Naive thymus-derived CD4-positive, alpha-beta T cell (primary cell): ENCODE measurements around the gene HSPBAP1. TPM values are rescaled to one million over a fixed set of nuclear protein-coding genes. Genes with fewer than 3 reads are reported as not detected.

ENCODE experiments used
- ATAC-seq: fragments of 150-1000 bp; cut with Tn5 transposase; 2 replicates; pipeline ENCODE4 v1.10.0; 2021; ENCODE audit warnings: mild to moderate bottlenecking, moderate library complexity
- CTCF ChIA-PET: fragments of 350-600 bp; sonication (Branson Sonifier 250); formaldehyde crosslinking; loops from one replicate; lab custom pipeline; 2021; ENCODE audit warnings: antibody characterized with exemption; lab: Charles Lee
- POLR2A ChIA-PET: fragments of 350-600 bp; sonication (Branson Sonifier 250); formaldehyde crosslinking; loops from one replicate; lab custom pipeline; 2021; ENCODE audit warnings: antibody characterized with exemption, inconsistent platforms; lab: Charles Lee
- DNase-seq, 9 donors: peaks; one replicate each; pipeline versions ENCODE4 v3.0.0 to v3.0.0-alpha.2; 2020 to 2022; ENCODE audit warnings: mixed read lengths in 1 of 9
- H3K27ac ChIP-seq: one replicate; pipeline ENCODE4 v1.7.0; 2013; ENCODE audit warnings: mild to moderate bottlenecking, low read depth, low read length, moderate library complexity
- H3K27me3 ChIP-seq, 2 donors: one replicate each; pipeline ENCODE4 v1.7.0; 2013; ENCODE audit warnings: low read length in 2 of 2, mild to moderate bottlenecking in 2 of 2, moderate library complexity in 2 of 2; ENCODE audit not compliant: control insufficient read depth in 2 of 2, insufficient read depth in 2 of 2
- H3K36me3 ChIP-seq, 3 experiments: 1 replicate in 2 of 3; 2 replicates in 1 of 3; pipeline ENCODE4 v1.7.0; 2013; ENCODE audit warnings: low read length in 3 of 3, mild to moderate bottlenecking in 3 of 3, moderate library complexity in 1 of 3; ENCODE audit not compliant: insufficient read depth in 3 of 3, control insufficient read depth in 2 of 3
- H3K4me1 ChIP-seq, 2 donors: one replicate each; pipeline ENCODE4 v1.7.0; 2013; ENCODE audit warnings: low read length in 2 of 2, mild to moderate bottlenecking in 2 of 2, moderate library complexity in 1 of 2; ENCODE audit not compliant: control insufficient read depth in 2 of 2, insufficient read depth in 2 of 2
- H3K4me3 ChIP-seq: 2 replicates; pipeline ENCODE4 v1.7.0; 2013; ENCODE audit warnings: mild to moderate bottlenecking, low read length
- H3K9me3 ChIP-seq, 3 experiments: 1 replicate in 2 of 3; 2 replicates in 1 of 3; pipeline ENCODE4 v1.7.0; 2013; ENCODE audit warnings: low read length in 3 of 3; ENCODE audit not compliant: control insufficient read depth in 2 of 3
- H3K27ac Mint-ChIP-seq, 9 donors: one replicate each; pipeline ENCODE4 v1.8.0; 2020 to 2022; ENCODE audit warnings: mixed read lengths in 9 of 9, mild to moderate bottlenecking in 8 of 9, moderate library complexity in 5 of 9, inconsistent platforms in 2 of 9
- H3K27me3 Mint-ChIP-seq, 5 donors: one replicate each; pipeline ENCODE4 v1.8.0; 2021 to 2022; ENCODE audit warnings: mixed read lengths in 5 of 5, mild to moderate bottlenecking in 1 of 5
- H3K36me3 Mint-ChIP-seq, 5 donors: one replicate each; pipeline ENCODE4 v1.8.0; 2020 to 2022; ENCODE audit warnings: mixed read lengths in 5 of 5, mild to moderate bottlenecking in 3 of 5, inconsistent platforms in 1 of 5
- H3K4me1 Mint-ChIP-seq, 7 donors: one replicate each; pipeline ENCODE4 v1.8.0; 2020 to 2022; ENCODE audit warnings: mixed read lengths in 7 of 7, mild to moderate bottlenecking in 3 of 7, inconsistent platforms in 1 of 7
- H3K4me3 Mint-ChIP-seq, 10 donors: one replicate each; pipeline ENCODE4 v1.8.0; 2020 to 2022; ENCODE audit warnings: mild to moderate bottlenecking in 10 of 10, mixed read lengths in 10 of 10, moderate library complexity in 6 of 10, inconsistent platforms in 2 of 10
- H3K9me3 Mint-ChIP-seq, 11 donors: one replicate each; pipeline ENCODE4 v1.8.0; 2020 to 2022; ENCODE audit warnings: mixed read lengths in 11 of 11, mild to moderate bottlenecking in 4 of 11, inconsistent platforms in 1 of 11, moderate library complexity in 1 of 11
- intact Hi-C, 2 donors: fragments of 100-400 bp; cut with micrococcal nuclease; formaldehyde crosslinking; loops; one replicate each; pipeline ENCODE4 v1.15.1; 2023
- polyA plus RNA-seq, 2 donors: library from polyadenylated mRNA; unstranded; fragments of 300-500 nt; fragmentation: Illumina TruSeq; gene quantifications; one replicate each; pipeline ENCODE4 v1.2.3, GENCODE V29; 2021
- total RNA-seq, 6 experiments: library from RNA in 5 of 6; stranded (reverse) in 5 of 6; gene quantifications; 1 replicate in 5 of 6; 2 replicates in 1 of 6; pipeline ENCODE4 v1.2.3 and lab custom pipeline; 2021 to 2026

HSPBAP1 gene
- total and polyA plus RNA-seq, 7 experiments from 2014 or later = 7.1 to 31.5 (median 21.7) TPM

DNA sequence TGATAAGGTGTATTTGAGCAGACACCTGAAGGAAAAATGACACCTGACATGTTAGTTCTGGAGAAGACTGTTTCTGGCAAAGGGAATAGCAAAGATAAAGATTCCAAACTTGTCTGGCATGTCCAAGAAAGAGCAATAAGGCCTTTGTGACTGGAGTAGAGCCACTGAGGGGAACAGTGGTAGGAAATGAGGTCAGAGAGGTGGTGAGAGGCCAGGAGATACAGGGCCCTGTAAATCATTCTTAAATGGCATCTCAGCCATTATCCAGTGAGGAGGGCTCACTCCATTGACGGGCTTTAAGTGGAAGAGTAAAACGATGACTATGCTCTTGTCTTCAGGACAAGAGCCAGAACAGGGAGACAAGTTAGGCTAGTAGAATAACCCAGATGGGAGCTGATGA lies 5.7 kb upstream of the HSPBAP1 start:
- H3K27ac ChIP-seq = no peak overlapping the region
- no peak for ATAC-seq
- no peaks in the 10 kb centered on the region for H3K9me3 ChIP-seq
- POLR2A ChIA-PET = interaction anchor here (1.0 kb wide), 1 partner anchor 27 kb away, joined by 3 read pairs; no protein-coding TSS in a partner anchor
- H3K27me3 ChIP-seq = no peaks in the 10 kb centered on the region
- no peak for DNase-seq
- CTCF ChIA-PET = interaction anchor here (0.5 kb wide), 1 partner anchor 414 kb away, joined by 5 read pairs; no protein-coding TSS in a partner anchor
- Mint-ChIP-seq H3K36me3 (peaks cover 8 to 27% (median 20%) of the 10 kb centered on the region in 5 donors), H3K27me3 (no peaks in the 10 kb centered on the region), H3K4me1 (peaks cover 25 to 39% (median 29%) of the 10 kb centered on the region in 7 donors), H3K4me3 (no peak overlapping the region), H3K9me3 (peaks cover 0 to 2% (median 0%) of the 10 kb centered on the region in 11 donors), H3K27ac (no peak overlapping the region)
- no peaks in the 10 kb centered on the region for H3K36me3 ChIP-seq
- H3K4me1 ChIP-seq = peaks cover 12% of the 10 kb centered on the region in 2 donors
- intact Hi-C loops = loop anchor here in 1 of 2 donors (10.0 kb wide), 1 partner anchor 1135 kb away; the partner anchor contains the start of gene HCLS1
- no peak overlapping the region for H3K4me3 ChIP-seq

DNA sequence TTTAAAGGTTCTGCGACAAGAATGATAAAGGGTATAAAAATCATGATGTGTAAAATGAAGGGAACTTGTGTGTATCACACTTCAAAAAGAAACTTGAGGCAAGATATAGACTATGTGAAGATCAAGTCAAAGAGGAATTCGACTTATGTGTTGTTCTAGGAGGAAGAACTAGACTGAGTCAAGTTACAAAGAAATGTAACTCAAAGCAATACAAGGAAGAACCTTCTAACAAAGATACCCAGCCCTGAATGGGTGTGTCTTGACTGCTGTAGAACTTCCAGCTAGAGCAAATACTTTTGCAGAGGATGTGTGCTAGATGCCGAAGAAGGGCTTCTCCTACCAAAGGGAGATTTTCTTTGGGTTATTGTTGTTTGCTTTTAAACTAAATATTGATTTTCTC lies 3.7 kb upstream of the HSPBAP1 start:
- CTCF ChIA-PET = no interaction called here

DNA sequence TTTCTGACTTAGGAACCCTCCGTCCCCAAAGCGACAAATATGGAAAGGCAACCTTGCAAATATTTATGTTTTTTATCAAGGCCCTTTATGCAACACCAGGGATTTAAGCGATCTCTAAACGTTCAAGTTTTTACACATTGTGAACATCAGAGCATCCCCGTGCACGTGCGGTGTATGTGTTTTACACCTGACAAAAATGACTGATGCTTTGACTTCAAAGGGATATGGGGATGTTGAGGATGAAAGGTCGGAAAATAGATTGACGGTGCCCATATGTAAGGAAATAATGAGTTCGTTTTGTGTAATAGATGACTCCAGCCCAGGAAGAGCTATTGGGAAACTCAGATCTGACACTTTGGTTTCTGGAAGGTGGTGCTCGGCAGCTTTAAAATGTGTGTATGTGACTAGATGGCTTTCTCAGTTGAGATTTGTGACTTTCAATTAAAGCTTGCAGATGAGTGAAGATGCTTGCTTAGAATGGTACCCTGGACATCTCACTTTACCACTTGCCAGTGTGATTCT lies 2.1 kb upstream of the HSPBAP1 start:
- H3K4me1 ChIP-seq = peaks cover 22 to 26% of the 10 kb centered on the region in 2 donors
- H3K27me3 ChIP-seq = no peaks in the 10 kb centered on the region
- CTCF ChIA-PET = no interaction called here
- intact Hi-C loops = loop anchor here (1.0 to 10.0 kb wide), 3 partner anchors 41 to 1131 kb away; partner anchors contain the start of genes HCLS1 (in 1 of the 2) and WDR5B (in 1 of the 2)
- Mint-ChIP-seq H3K27me3 (no peaks in the 10 kb centered on the region), H3K36me3 (peaks cover 0 to 12% (median 0%) of the 10 kb centered on the region in 5 donors), H3K4me1 (peaks cover 20 to 27% (median 25%) of the 10 kb centered on the region in 7 donors), H3K4me3 (peak overlapping the region in 8 of 10 donors; percentile 62 to 95 (median 78)), H3K9me3 (no peaks in the 10 kb centered on the region), H3K27ac (peak overlapping the region in 8 of 9 donors; percentile 37 to 77 (median 55))
- H3K4me3 ChIP-seq = peak overlapping the region; percentile 83
- peak overlapping the region; percentile 82 for H3K27ac ChIP-seq
- no peaks in the 10 kb centered on the region for H3K9me3 ChIP-seq
- H3K36me3 ChIP-seq = no peaks in the 10 kb centered on the region
- peak in 6 of 9 donors; percentile 22 to 46 (median 34) for DNase-seq
- no peak for ATAC-seq
- POLR2A ChIA-PET = interaction anchor here (1.4 kb wide), 1 partner anchor 217 kb away, joined by 3 read pairs; no protein-coding TSS in a partner anchor

More for the DNA sequence above, 3.7 kb upstream of the HSPBAP1 start:
- H3K36me3 Mint-ChIP-seq = peaks cover 1 to 14% (median 5%) of the 10 kb centered on the region in 5 donors
- peak overlapping the region in 6 of 9 donors; percentile 11 to 63 (median 25) for H3K27ac Mint-ChIP-seq
- H3K9me3 Mint-ChIP-seq = peaks cover 0 to 2% (median 0%) of the 10 kb centered on the region in 11 donors
- H3K4me1 ChIP-seq = peaks cover 17 to 19% of the 10 kb centered on the region in 2 donors
- H3K9me3 ChIP-seq = no peaks in the 10 kb centered on the region
- ATAC-seq = no peak
- no peaks in the 10 kb centered on the region for H3K27me3 Mint-ChIP-seq
- POLR2A ChIA-PET = interaction anchor here (1.0 to 1.4 kb wide), 2 partner anchors 11 to 218 kb away, joined by 3 read pairs; no protein-coding TSS in a partner anchor
- no peak overlapping the region for H3K27ac ChIP-seq
- DNase-seq = peak in 4 of 9 donors; percentile 5 to 26 (median 15)
- peak overlapping the region in 9 of 10 donors; percentile 7 to 59 (median 39) for H3K4me3 Mint-ChIP-seq
- peaks cover 22 to 28% (median 25%) of the 10 kb centered on the region in 7 donors for H3K4me1 Mint-ChIP-seq
- intact Hi-C loops = loop anchor here in 1 of 2 donors (10.0 kb wide), 1 partner anchor 1132 kb away; the partner anchor contains the start of gene HCLS1
- no peaks in the 10 kb centered on the region for H3K27me3 ChIP-seq
- H3K4me3 ChIP-seq = no peak overlapping the region
- no peaks in the 10 kb centered on the region for H3K36me3 ChIP-seq

DNA sequence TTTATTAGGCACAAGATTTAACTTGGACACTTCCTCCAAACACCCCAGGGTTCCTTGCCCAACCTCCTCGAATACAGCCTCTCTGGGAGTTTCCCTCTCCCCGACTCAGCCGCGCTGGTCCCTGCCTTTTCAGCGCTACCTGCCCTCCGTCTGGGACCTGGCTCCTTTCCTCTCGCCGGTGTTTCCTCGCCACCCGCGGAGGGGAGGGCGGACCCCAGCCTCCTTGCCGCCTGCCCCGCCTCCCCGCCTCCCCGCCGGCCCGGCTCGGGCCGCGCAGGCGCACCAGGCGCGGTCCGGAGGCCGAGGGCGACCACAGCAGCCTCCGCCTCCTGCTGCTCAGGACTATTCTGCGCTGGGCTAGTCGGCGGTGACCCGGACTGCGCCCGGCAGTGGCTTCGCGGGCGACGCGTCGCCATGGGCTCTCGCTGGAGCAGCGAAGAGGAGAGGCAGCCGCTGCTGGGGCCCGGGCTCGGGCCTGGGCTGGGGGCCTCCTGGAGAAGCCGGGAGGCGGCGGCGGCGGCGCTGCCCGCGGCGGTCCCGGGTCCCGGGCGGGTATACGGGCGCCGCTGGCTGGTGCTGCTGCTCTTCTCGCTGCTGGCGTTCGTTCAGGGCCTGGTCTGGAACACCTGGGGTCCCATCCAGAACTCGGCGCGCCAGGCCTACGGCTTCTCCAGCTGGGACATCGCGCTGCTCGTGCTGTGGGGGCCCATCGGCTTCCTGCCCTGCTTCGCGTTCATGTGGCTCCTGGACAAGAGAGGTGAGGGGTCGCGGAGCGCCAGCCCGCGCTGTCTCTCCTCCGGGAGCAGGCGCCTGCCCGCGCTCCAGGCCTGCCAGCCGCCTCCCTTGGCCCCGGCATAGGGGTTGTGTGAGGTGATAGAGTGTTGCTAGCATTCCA lies 1.4 kb upstream of the HSPBAP1 start, which contains the start of gene SLC49A4:
TSS of gene SLC49A4 (plus strand) at position 291 of the 895 bp plus-strand sequence. CDS start at position 415, 124 bp downstream.
- peak; percentile 67 for ATAC-seq
- H3K36me3 Mint-ChIP-seq = peaks cover 0 to 12% (median 0%) of the 10 kb centered on the region in 5 donors
- intact Hi-C loops = loop anchor here (1.0 to 10.0 kb wide), 7 partner anchors 40 to 1248 kb away; partner anchors contain the start of genes WDR5B (in 2 of the 2), DTX3L (in 1 of the 2), EAF2 (in 1 of the 2) and HCLS1 (in 1 of the 2)
- Histone ChIP-seq H3K27me3 (no peaks in the 10 kb centered on the region), H3K27ac (peak within 1 kb of the TSS; percentile 82), H3K4me1 (peaks cover 22 to 28% of the 10 kb centered on the region in 2 donors), H3K36me3 (no peaks in the 10 kb centered on the region), H3K4me3 (peak within 1 kb of the TSS; percentile 83), H3K9me3 (no peaks in the 10 kb centered on the region)
- ChIA-PET POLR2A (interaction anchor here (0.6 kb wide), 1 partner anchor 296 kb away, joined by 3 read pairs; no protein-coding TSS in a partner anchor), CTCF (no interaction called here)
- DNase-seq = peak; percentile 58 to 82 (median 62)
- H3K9me3 Mint-ChIP-seq = no peaks in the 10 kb centered on the region
- peak within 1 kb of the TSS in 8 of 10 donors; percentile 64 to 97 (median 92) for H3K4me3 Mint-ChIP-seq
- H3K4me1 Mint-ChIP-seq = peaks cover 20 to 27% (median 25%) of the 10 kb centered on the region in 7 donors
- no peaks in the 10 kb centered on the region for H3K27me3 Mint-ChIP-seq
- peak within 1 kb of the TSS; percentile 37 to 99 (median 89) for H3K27ac Mint-ChIP-seq

DNA sequence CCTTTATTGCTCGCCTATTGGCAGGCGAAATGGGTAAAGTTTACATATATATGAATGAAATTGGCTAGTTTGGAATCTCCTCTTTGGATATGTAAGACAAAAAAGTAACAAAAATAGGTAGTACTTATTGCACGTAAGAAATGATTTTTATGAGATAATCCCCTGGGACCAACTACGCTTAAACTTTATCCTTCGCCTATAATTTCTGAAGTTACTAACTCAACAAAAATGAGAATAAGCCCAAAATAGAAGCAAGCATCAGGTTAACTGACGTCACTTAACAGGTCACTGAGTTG lies 800 bp upstream of the HSPBAP1 start:
- Histone ChIP-seq H3K27ac (peak overlapping the region; percentile 82), H3K4me1 (peaks cover 22 to 34% of the 10 kb centered on the region in 2 donors), H3K27me3 (no peaks in the 10 kb centered on the region), H3K4me3 (peak overlapping the region; percentile 83), H3K9me3 (no peaks in the 10 kb centered on the region), H3K36me3 (no peaks in the 10 kb centered on the region)
- H3K4me3 Mint-ChIP-seq = peak overlapping the region in 5 of 10 donors; percentile 91 to 97 (median 95)
- no peaks in the 10 kb centered on the region for H3K27me3 Mint-ChIP-seq
- no peak for ATAC-seq
- peaks cover 0 to 12% (median 0%) of the 10 kb centered on the region in 5 donors for H3K36me3 Mint-ChIP-seq
- peaks cover 20 to 29% (median 25%) of the 10 kb centered on the region in 7 donors for H3K4me1 Mint-ChIP-seq
- no peaks in the 10 kb centered on the region for H3K9me3 Mint-ChIP-seq
- DNase-seq = no peak
- intact Hi-C loops = loop anchor here (2.0 to 10.0 kb wide), 6 partner anchors 40 to 1247 kb away; partner anchors contain the start of genes DTX3L (in 1 of the 2), EAF2 (in 1 of the 2), HCLS1 (in 1 of the 2) and IQCB1 (in 1 of the 2)
- ChIA-PET CTCF (interaction anchor here (0.8 kb wide), 1 partner anchor 410 kb away, joined by 3 read pairs; the partner anchor contains the start of gene FAM162A), POLR2A (interaction anchor here (0.6 to 1.8 kb wide), 4 partner anchors 11 to 407 kb away, joined by 3 to 7 read pairs (median 4); partner anchors contain the start of gene SEC22A)
- peak overlapping the region in 6 of 9 donors; percentile 79 to 99 (median 96) for H3K27ac Mint-ChIP-seq
